ENCODE measurements around the gene NPHP1. TPM values are rescaled to one million over a fixed set of nuclear protein-coding genes. Genes with fewer than 3 reads are reported as not detected.
A peak's percentile ranks its signal among the peaks of the same experiment; 100 is the strongest.

NPHP1 gene
- polyA plus RNA-seq, 1 experiment = 2.9 TPM

DNA sequence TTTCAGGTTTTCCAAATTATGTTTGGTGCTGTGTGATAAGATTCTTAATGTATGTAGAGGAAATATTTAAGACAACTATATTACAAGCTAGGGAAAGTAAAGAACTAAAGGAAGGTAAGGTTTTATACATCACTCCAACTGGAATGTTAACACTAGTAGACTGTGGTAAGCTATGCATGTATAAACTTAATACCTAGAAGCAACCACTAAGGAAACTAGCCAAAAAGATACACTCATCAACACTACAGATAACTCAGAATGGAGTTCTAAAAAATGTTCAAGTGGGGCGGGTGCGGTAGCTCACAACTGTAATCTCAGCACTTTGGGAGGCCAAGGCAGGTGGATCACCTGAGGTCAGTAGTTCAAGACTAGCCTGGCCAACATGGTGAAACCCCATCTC lies 51.4 kb downstream of the NPHP1 start:
- Histone ChIP-seq H3K4me3 (ENCODE audit: low read depth, low read length) (no peak overlapping the region), H3K36me3 (ENCODE audit: control insufficient read depth, insufficient read depth, low read length) (no peaks in the 10 kb centered on the region), H3K27me3 (ENCODE audit: control insufficient read depth, insufficient read depth, low read length) (no peaks in the 10 kb centered on the region)
- CTCF ChIA-PET = no interaction called here
- no peak for DNase-seq (ENCODE audit: low read depth)
- TF ChIP-seq, protein P1, sequence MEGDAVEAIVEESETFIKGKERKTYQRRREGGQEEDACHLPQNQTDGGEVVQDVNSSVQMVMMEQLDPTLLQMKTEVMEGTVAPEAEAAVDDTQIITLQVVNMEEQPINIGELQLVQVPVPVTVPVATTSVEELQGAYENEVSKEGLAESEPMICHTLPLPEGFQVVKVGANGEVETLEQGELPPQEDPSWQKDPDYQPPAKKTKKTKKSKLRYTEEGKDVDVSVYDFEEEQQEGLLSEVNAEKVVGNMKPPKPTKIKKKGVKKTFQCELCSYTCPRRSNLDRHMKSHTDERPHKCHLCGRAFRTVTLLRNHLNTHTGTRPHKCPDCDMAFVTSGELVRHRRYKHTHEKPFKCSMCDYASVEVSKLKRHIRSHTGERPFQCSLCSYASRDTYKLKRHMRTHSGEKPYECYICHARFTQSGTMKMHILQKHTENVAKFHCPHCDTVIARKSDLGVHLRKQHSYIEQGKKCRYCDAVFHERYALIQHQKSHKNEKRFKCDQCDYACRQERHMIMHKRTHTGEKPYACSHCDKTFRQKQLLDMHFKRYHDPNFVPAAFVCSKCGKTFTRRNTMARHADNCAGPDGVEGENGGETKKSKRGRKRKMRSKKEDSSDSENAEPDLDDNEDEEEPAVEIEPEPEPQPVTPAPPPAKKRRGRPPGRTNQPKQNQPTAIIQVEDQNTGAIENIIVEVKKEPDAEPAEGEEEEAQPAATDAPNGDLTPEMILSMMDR (IDR thresholded peaks at IDR 0.05; ENCODE audit: insufficient read depth, low read depth, low read length) = no peak
- POLR2A ChIA-PET = no interaction called here

DNA sequence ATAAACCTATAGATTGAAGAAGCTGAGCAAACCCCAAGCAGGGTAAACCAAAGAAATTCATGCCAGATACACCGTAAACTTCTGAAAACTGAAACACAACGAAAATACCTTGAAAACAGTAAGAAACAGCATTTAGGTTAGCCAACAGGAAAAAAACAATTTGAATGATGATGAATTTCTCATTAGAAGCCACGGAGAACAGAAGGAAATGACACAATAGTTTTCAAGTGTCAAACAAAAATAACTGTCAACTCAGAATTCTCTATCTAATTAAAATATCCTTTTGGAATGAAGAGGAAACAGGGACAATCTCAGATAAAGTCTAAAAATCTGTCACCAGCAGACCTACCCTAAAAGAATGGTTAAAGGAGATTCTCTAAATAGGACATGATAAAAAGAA lies 51.9 kb downstream of the NPHP1 start:
- no peak for DNase-seq (ENCODE audit: low read depth)
- POLR2A ChIA-PET = no interaction called here
- no peaks in the 10 kb centered on the region for H3K27me3 ChIP-seq (ENCODE audit: control insufficient read depth, insufficient read depth, low read length)
- no peaks in the 10 kb centered on the region for H3K36me3 ChIP-seq (ENCODE audit: control insufficient read depth, insufficient read depth, low read length)
- CTCF ChIA-PET = no interaction called here
- H3K4me3 ChIP-seq (ENCODE audit: low read depth, low read length) = no peak overlapping the region
- TF ChIP-seq, protein P1 (IDR thresholded peaks at IDR 0.05; ENCODE audit: insufficient read depth, low read depth, low read length) = no peak

DNA sequence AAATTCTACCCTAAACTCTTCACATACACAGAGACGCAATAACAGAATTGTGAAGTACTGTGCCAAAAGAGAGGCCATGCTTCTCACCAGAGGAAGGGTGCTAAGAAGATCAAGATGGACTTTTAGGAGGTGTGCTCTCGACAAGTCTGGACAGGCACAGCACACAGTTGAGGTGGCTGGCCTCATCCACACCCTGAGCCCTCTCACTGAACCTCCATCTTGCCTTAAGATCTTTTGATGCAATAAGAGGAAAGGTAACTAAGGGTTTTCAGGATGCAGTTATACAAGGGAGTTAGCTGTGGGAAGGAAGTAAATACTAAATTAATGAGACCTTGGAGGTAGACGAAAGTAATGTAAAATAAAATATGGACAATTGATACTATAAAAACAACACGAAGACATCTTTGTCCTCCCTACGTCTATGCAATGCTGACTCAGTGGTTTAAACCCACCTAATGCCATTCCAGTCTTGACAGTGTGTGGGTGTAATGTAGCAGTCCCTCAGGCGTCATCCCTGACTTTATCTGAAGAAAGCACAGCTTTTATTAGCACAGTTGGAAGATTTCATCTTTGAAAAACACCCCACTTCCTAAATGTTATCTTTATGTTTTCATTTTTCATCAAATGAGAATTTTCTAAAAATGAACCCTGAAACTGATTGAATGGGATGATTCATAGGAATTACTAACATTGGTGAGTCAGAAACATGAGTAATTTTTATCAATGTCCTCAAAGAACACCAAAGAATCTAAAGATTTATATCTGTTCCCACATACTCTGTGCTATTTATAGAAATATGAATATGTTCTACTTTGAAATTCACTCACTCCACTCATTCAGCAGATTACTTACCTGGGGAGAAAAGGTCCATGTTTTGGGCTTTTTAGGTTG lies 55.2 kb downstream of the NPHP1 start:
- peak; percentile 40 for DNase-seq (ENCODE audit: low read depth)
- Histone ChIP-seq H3K36me3 (ENCODE audit: control insufficient read depth, insufficient read depth, low read length) (no peaks in the 10 kb centered on the region), H3K27me3 (ENCODE audit: control insufficient read depth, insufficient read depth, low read length) (no peaks in the 10 kb centered on the region), H3K4me3 (ENCODE audit: low read depth, low read length) (no peak overlapping the region)
- TF ChIP-seq, protein P1 (IDR thresholded peaks at IDR 0.05; ENCODE audit: insufficient read depth, low read depth, low read length) = no peak
- ChIA-PET POLR2A (no interaction called here), CTCF (interaction anchor here (0.6 kb wide), 1 partner anchor 662 kb away, joined by 3 read pairs; no protein-coding TSS in a partner anchor)

DNA sequence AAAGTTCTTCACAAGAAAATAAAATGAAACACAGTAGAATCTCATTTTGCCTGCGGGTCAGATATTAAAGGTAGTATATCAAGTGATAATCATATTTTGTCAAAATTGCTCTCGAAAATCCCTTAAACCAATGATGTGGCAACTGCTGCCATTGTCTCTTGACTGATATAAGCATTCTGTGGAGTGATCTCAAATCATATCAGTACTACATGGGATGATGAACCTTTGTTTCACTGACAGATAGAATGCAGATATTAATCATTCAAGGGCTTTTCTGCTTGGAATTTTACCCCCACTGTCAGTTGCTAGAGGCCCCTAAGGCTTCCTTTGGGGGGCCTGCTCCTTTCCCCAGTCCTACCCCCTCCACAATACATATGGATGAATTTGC lies 57.9 kb downstream of the NPHP1 start:
- POLR2A ChIA-PET = no interaction called here
- H3K4me3 ChIP-seq (ENCODE audit: low read depth, low read length) = no peak overlapping the region
- CTCF ChIA-PET = no interaction called here
- no peaks in the 10 kb centered on the region for H3K36me3 ChIP-seq (ENCODE audit: control insufficient read depth, insufficient read depth, low read length)
- no peaks in the 10 kb centered on the region for H3K27me3 ChIP-seq (ENCODE audit: control insufficient read depth, insufficient read depth, low read length)
- no peak for DNase-seq (ENCODE audit: low read depth)
- TF ChIP-seq, protein P1 (IDR thresholded peaks at IDR 0.05; ENCODE audit: insufficient read depth, low read depth, low read length) = no peak

DNA sequence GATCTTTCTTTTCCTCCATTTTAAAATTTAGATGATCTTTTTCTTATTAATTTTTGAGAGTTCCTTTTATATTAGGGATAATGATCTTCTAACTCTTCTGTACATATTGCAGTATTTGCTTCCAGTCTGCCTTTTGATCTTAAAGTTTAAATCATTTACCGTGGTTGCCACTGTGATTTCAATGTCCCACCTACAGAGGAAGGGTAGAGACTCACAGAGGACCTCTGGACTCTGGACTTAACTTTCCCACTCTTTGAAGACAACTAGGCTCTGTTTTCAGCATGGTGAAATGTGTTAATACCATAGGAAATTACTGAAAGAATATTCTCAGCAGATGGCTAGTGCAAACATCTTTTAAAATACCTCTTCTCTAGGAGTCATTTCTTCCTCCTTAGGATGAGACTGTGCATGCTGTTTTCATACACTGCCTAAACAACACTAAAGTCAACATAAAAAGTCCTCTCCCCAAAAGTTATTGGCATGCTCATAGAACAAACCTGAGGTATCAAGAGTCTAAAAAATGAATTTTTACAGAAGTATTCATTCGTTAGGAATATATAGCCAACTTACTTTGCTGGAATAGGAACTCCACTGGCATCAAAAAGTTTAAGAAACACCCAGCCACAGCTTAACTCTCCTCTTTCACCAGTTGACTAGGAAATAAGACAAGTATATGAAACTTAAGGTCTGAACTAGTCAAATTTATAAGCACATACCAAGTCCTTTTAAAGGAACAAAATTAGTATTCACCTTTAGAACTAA lies 58.4 kb downstream of the NPHP1 start:
- ChIA-PET CTCF (no interaction called here), POLR2A (no interaction called here)
- no peak for DNase-seq (ENCODE audit: low read depth)

More for the DNA sequence above, 58.4 kb downstream of the NPHP1 start:
- Histone ChIP-seq H3K4me3 (ENCODE audit: low read depth, low read length) (no peak overlapping the region), H3K27me3 (ENCODE audit: control insufficient read depth, insufficient read depth, low read length) (no peaks in the 10 kb centered on the region), H3K36me3 (ENCODE audit: control insufficient read depth, insufficient read depth, low read length) (no peaks in the 10 kb centered on the region)
- TF ChIP-seq, protein P1 (IDR thresholded peaks at IDR 0.05; ENCODE audit: insufficient read depth, low read depth, low read length) = no peak
